ENCODE measurements around the gene PTRH1.

PTRH1 gene

DNA sequence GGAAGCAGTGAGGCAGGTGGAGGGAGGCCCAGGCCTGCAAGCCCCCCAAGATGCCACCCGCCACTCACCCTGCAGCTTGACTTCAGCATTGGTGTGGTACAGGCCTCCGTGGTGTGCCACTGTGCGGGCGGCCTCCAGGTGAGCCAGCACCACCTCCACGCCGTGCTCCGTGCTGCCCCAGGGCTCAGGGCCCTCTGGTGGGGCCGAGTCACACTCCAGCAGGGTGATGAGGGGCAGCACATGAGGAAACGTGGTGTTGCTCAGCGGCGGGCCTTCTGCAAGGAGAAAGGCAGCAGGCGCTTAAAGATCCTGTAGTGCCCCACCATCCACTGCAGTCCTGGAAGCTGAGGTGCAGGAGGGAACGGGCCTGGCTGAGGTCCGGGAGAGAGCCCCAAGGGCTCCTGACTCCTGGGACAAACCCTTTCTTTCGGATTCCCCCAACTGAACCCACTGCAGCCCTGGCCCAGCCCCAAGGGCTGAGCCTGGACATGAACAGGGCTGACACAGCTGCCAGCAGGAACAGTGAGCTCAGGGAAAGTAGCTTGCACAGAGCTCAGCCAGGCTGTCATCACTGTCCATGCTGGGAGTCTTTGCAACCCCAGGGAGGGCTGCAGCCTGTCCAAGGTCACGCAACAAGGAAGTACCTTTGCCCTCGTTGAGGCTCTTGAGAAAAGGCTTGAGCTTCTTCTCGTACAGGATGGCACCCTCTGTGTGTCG, 24.3 kb upstream of the PTRH1 start:
- DNase-seq: no peak

DNA sequence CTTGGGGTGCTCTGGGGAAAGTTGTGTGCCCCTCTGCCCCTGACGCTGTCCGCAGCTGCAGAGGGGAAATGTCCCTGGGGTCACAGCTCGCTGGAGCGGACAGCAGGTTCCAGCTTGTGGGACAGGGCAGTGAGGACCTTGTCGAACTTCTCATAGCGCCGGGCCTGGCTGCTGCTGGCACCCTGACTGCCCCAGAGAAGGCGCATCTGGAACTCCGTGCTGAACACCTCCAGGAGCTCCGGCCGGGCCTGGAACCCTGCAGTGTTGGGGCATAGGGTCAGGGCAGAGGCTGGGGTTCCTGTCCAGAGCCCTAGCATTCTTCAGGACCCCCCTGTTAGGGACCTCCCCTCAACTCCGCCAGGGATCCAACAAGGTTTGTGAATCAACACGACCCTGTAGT, 23.2 kb upstream of the PTRH1 start:
- DNase-seq: no peak

DNA sequence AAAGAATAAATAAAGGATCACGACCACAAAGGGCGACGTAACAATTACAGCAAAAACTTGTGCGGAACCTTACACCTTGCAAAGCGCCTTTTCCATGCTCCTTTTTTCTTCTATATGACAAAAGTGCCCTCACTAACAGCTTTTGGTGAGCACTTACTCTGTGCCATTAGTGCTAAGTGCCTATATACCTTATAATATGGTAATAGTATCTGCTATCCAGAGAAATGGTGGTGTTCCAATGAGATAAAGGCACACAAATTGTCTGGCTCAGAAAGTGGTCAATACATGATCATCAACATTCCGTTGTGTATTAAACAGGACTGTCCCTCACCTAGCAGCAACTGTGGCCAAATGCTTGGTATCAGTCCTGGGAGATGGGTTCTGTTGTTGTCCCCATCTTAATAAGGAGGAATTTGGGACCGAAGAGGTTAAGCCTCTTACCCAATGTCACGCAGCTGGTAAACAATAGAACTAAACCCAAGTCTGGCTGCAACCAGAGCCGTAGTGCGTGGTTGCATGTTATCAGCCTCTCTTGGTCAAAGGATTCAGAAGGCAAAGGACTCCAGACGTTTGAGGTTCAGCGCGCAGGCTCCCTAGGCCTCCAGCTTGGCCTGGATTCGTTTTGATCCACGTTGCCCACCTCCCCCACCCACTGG, 20.2 kb upstream of the PTRH1 start:
- no peak for DNase-seq

DNA sequence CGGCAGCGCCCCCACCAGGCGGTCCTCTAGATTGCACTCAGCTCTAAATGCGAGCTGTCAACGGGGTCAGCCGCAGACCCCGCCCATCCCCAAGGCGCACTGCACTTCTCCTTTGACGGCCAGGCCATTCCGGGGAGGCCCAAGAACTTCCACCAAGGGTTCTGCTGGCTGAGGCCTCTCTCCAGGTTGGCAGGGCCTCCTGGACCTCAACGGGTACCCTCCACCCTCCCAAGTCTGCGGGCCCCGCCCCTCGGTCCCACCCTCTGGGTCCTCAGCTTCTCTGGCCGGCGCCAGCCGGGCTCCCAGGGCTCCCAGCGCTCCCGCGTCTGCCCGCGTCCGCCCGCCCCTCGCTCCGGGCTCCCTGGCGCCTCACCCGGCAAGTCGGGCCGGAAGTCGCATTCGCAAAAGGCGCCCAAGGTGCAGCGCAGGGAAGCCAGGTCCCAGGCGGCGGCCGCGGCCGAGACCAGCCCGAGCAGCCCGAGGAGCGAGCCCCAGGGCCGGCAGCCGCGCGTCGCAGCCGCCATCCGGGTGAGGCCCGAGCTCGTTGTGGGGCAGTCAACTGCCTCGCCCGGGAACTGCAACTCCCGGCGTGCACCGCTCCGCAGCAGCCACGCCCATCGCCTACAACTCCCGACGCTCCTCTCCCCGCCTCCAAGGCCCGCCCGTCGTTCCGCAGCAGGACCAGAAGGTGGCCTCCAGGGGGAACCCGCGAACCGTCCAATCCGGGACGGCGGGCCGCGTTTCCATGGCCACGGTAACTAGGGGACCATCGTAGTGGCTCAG, 19.5 kb upstream of the PTRH1 start, which contains the start of gene TOR2A:
TOR2A (minus strand) TSS at position 548 of the 783 bp plus-strand sequence; CDS start at position 524, 24 bp downstream.
- peak; percentile 96 for DNase-seq

DNA sequence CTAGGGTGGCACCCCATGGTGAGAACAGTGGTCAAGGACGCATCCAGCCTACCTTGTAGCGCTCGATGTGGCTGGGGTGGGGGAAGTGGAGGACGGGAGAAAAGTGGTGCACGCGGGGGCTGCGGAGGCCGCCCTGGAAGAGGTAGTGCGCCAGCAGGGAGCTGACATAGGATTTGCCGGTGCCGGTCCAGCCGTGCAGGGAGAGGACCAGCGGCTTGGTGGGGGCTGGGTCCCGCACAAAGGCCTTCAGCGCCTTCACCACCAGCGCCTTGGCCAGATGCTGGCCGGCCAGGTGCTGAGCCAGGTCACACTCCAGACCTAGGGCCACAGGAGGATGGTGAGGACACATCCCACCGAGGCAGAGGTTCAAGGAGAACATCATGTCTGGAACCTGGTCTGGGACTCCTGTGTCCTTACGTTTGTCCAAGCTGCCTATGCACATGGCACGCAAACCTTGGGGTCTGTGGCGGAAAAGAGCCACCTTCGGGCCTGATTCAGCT, 18.8 kb upstream of the PTRH1 start:
- DNase-seq: no peak

DNA sequence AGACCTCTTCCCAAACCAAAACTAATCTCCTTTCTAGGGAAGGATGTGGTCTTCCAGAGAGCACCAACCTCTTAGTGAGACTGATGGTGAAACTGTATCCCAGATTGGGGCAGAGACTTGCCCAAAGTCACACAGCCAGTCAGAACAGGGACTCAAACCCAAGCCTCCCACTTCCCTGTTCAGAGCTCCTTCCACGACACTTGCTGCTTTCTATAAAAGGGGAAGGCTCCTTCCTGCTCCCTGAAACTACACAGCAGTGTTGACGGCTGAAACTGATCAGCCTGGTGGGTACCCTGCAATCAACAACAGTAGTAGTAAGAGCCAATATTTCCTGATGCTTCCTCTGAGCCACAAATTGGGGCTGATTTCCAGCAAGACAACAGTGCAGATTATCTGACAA, 18.2 kb upstream of the PTRH1 start:
- DNase-seq: no peak

DNA sequence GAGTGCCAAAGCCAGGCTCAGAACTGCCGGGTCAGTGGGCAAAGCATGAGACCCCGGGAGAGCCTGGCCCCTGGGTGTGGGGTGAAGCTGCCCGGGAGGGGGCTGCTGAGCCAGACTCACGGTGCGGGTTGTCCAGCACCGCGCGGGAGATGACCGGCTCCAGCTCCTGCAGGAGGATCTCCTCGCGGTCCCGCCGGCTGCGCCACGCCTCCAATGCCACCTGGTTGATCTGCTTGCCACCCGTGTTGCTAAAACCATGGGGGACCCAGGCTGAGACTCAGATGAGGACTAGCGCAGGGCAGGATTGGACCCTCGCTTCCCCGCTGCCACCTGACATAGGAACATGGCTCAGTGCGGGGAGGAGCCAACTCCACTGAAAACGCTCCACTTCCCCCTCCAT, 17.0 kb upstream of the PTRH1 start:
- DNase-seq: no peak

DNA sequence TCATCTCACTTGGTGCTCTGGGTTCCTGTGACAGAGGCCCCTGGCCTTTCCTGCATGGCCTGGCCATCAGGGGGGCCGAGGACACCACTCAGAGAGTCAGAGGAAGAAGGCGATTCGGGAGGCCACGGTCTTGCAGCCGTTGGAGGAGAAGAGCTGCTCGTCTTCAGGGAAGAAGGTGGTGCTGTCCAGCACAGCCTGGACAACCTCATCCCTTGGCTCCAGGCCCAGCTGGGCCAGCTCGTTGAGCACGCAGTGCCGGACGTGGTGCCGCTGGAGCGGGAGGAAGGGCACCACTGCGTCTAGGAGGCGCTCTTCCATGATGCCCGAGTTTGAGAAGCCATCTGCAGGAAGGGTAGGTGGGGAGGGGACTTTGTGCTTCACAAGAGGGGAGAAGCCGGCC, 16.5 kb upstream of the PTRH1 start:
- no peak for DNase-seq

DNA sequence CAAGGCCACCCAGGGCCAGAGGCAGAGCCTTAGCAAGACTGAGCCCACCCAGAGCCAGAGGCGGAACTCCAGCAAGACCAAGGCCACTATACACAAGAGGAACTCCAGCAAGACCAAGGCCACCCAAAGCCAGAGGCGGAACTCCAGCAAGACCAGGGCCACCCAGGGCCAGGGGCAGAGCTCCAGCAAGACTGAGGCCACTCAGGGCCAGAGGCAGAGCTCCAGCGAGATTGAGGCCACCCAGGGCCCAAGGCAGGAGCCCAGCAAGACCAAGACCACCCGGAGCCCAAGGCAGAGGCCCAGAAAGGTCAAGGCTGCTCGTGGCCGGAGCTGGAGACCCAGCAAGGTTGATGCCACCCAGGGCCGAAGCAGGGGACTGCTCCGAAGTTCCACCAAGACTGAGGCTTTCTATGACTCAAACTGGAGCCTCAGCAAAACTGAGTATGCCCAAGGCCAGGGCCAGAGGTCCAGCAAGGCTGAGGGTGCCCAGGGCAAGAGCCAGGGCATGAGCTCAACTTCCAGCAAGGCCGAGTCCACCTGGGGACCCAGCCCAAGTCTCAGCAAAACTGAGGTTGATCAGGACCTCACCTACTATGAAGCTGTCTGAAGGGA, 15.4 kb upstream of the PTRH1 start:
- no peak for DNase-seq

DNA sequence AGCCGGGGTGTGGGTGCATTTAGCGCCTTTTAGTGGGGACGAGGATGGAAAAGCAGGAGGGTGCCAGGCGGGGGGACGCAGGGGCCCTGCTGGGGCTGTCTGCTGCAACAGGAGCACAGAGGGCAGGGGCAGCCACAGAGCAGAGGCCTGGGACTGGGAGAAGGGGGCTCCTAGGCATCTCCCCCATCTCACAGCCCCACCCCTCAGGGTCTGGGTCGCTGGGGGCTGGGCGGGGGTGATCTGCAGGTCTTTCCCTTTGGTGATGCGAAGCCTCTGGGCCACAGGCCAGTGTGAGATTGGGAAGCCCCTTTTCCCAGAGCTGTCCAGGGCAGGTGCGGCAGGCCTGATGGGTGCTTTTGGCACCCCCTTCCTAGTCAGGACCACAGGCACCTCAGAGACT, 14.8 kb upstream of the PTRH1 start:
- DNase-seq: no peak

DNA sequence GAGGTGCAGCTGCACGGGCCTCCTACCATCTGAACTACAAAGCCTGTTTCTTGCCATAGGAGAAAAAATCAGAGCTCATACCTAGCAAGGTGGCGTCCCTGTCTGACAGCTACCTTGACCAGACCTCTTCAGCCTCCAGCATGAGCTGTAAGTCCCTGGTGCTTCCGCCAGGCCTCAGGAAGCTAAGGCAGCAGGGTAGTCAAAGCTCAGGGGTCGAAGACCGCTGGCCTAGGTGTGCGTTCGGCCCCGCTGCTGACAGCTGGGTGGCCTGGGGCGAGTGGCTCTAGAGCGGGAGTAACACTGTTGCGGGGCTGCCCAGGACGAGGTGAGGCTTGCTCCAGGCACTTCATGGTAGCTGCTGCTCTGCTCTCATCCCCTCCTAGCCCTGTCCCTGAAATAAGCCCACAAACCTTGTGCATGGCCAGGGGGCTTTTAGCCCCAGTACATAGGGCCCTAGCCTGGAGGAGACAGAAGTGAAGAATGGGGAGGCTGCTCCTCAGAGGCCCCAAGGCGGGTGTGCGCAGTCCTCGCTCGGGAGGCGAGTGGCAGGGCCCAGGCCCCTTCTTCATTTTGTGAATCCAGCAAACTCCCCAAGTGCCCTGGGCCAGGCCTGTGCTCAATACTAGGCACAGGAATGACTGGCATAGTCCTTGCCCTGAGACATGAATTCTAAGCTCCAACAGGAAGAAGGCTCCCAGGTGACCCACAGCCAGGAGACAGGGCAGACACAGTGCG, 14.2 kb upstream of the PTRH1 start:
- no peak for DNase-seq

DNA sequence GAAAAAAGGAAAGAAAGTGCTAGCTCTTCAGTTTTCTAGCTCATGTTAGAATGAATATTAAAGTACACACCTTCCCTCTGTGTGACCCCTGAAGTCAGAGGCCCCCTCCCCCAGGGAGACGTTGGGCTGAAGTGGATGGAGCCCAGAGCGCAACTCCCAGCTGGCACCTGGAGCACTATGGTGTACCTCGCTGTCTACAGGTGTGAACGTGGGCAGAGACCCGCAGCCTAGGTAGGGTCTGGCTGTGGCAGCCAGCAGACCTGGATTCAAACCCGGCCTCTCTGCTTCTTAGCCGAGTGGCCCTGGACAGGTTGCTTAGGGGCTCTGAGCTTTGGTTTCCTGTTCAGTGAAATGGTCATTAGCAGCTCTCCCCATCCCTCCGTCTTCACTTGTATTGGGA, 13.3 kb upstream of the PTRH1 start:
- DNase-seq: no peak

DNA sequence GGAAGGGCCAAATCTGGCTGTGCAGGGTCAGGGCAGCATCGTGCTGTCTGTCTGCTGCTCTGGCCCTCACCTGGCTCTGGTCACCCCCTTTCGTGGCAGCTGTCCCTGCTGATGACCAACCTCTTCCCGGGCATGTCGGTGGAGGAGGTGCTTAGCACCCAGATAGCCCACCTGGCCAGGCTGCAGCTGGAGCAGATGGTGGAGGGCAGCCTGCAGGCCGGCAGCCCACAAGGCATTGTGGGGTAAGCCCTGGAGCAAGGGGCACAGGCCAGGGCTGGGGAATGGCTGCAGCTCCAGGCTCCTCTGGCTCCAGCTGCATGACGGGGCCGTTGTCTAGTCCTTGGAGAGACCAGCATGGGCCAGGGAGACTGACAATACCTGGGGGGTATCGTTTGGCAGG, 11.4 kb upstream of the PTRH1 start:
- no peak for DNase-seq

DNA sequence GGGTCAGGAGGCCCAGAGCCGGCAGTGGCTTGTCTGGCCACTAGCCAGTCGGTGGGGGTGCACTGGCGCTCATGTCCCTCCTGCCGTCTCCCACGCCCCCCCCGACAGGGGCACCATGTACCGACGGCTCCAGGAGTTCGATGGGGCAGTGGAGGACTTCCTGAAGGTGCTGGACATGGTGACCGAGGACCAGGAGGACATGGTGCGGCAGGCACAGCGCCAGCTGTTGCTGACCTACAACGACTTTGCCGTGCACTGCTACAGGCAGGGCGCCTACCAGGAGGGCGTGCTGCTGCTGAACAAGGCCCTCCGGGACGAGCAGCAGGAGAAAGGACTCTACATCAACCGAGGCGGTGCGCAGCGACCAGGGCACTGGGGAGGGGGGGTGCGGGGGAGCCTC, 8.5 kb upstream of the PTRH1 start:
- DNase-seq: no peak

DNA sequence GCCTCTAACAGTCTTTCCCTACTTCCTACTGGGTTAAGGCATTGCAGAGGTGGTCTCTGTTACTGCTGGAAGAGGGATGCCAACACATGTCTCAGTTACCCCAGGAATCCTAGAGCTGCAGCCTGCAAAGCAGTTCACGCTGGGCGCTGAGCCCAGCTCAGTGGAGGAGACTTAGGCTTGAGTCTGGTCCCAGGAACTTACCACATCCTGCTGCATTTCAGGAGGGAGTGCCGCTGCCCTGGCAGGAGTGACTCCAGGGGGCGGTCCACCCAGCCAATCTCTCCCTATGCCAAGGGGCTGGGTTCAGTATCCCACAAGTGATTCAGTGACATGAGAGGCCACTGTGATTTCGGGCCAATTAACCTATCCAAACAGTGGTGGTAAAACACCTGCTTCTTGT, 8.0 kb upstream of the PTRH1 start:
- no peak for DNase-seq

DNA sequence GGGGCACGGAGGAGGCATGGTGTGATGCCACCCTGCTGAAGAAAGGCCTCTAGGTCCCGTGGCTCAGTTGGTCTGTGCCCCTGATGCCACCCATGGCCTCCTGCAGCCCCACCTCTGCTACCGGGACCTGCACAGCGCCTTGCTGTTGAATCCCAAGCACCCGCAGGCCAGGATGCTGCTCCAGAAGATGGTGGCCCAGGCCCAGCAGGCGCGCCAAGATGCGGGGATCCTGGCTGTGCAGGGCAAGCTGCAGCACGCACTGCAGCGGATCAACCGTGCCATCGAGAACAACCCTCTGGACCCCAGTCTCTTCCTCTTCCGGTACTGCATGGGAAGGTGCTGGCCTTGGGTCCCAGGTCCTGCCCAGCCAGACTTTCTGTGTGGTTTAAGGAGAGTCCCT, 7.5 kb upstream of the PTRH1 start:
- no peak for DNase-seq

DNA sequence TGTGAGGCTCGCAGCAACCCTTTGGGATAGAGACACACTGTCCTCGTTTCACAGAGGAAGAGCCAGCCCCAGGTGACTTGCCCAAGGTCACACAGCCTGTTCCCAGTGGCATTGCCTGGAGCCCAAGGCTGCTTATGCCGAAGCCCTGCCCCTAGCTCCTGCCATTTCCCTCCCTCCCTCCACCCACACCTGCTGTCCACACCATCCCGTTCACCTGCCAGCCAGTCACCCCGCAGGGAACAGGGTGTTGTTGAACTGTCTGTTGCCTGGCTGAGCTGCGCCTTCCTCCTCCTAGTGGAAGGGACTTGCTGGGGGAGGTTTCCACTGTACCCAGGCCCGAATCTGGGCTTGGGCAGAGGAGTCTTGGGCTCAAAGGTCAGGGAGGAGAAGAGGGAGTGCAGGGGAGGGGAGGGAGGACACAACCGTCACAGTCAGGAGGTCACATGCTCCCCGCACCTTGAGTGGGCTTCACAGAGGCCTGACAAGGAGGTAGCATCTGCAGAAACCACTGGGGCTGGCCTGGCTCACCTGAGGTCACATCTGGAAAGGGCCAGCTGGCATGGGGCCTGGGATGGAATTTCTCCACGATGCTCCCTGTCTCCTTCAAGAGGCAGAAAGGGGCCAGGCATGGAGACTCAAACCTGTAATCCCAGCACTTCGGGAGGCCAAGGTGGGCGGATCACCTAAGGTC, 6.7 kb upstream of the PTRH1 start:
- no peak for DNase-seq

DNA sequence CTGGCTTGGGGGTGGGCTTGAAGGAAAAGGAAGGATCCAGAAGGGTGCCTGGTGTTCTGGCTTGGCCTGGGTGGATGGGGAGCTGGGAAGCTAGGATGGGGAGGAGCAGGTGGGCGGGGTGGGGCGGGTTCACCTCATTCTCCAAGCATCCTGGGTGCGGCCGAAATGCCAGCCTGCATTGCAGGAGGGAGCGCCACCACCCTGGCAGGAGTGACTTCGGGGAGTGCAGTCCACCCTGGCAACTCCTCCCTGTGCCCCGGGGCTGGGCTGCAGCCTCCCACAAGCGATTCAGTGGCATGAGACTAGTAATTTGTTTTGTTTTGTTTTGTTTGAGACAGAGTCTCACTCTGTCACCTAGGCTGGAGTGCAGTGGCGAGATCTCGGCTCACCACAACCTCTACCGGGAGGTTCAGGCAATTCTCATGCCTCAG, 5.9 kb upstream of the PTRH1 start:
- DNase-seq: no peak

DNA sequence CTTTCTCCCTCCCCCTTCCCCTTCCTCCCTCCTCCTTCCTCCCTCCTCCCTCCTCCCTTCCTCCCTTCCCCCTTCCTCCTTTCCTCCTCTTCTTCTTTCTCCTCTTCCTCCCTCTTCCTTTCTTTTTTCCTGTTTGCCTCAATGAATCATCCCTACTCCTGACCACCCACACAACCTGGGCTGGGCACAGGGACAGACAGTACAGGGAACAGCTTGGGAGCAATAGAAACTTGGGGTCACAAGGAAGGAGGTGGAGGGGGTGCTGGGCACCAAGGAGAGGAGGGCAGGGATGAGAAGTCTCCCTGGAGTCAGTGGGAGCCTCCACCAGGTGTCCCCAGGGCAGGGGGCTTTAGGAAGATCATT, 5.4 kb upstream of the PTRH1 start:
- no peak for DNase-seq

DNA sequence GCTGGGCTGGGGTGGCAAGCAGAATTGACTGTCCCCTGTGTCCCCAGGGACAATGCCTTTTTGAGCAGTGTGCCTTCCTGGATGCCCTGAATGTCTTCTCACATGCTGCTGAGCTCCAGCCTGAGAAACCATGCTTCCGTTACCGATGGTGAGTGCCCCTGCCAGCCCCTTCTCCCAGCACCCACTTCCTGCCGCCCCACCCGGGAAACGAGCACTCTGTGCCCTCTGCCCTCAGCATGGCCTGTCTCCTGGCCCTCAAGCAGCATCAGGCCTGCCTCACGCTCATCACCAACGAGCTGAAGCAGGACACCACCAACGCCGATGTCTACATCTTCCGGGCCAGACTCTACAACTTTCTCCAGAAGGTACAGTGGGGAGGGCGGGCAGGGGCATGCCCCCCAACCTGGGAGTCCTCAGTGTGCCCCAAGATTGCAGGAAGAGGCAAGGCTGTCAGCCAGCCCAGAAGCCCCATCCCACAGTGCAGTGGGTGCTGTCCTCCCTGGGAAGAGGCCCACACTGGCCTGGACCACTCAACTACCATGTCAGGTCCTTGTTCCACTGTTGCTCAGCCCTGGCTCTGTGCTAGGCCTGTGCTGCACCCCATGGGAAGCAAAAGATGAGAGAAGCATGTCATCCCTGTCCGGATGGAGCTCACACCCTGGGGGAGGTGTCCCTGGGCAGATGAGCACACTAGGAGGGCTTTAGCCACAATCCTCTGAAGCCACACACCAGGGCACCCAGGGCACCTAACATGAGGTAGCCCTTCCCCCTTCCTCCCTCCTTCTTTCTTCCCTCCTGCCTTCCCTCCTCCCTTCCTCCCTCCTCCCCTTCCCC, 4.8 kb upstream of the PTRH1 start:
- peak; percentile 37 for DNase-seq

DNA sequence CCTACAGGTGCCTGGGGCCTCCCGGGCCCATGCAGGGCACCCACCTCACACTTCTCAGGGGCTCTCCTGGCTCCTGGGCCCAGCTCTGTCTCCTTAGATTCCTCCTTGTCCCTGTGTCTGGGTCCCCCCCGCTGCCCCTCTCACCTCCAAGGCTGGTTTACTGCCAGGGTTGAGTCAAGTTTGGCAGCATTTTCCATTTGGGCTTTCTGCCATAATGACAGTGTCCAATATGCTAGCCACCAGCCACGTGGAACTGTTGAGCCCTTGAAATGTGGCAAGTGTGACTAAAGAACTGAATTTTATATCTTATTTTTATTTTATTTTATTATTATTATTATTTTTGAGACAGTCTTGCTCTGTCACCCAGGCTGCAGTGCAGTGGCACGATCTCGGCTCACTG, 2.3 kb upstream of the PTRH1 start:
- DNase-seq: no peak

Measured in activated effector memory CD4-positive, alpha-beta T cell treated with Interleukin-2 at 50 U/mL for 16 hours (primary cell).